HG02885 (cell line): Measurements from ENCODE around the gene UBXN7.
"Not testable (repeated sequence)": the region's sequence is repeated elsewhere in the genome, so short reads cannot be mapped to it uniquely, and the experiment has no call there.

ENCODE experiments used
- ATAC-seq: cut with Tn5 transposase; IDR thresholded peaks from one replicate; pipeline ENCODE4 v1.9.1; 2021; ENCODE audit warnings: mild to moderate bottlenecking; ENCODE audit not compliant: unreplicated experiment, poor library complexity

UBXN7 gene

DNA sequence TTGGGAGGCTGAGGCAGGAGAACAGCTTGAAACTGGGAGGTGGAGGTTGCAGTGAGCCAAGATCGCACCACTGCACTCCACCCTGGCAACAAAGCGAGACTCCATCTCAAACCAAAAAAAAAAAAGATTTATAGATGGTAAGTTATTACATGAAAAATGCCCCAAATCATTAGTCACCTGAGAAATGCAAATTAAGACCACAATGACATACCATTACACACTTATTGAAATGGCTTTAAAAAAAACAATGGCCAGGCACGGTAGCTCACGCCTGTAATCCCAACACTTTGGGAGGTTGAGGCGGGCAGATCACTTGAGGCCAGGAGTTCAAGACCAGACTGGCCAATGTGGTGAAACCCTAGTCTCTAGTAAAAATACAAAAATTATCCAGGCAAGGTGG, 10.6 kb downstream of the UBXN7 start:
- not testable (repeated sequence) for ATAC-seq

DNA sequence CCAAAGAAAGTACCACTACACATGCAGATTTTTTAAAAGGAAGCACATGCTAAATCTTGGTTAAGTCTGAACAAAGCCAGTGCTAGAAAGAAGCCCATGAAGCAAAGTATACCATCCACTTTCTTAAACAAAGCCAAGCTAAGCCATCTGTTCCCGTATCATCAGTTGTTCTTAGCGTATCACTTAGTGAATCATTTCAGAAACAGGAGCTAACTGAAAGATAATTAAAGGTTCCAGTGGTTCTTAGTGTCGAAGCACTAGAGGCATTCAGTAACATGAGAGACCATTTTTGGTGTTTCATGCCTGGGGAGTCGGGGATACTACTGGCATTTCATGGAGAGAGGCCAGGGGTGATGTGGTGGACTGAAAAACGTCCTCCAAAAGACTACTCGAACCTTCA, 12.8 kb downstream of the UBXN7 start:
- ATAC-seq, result no peak

DNA sequence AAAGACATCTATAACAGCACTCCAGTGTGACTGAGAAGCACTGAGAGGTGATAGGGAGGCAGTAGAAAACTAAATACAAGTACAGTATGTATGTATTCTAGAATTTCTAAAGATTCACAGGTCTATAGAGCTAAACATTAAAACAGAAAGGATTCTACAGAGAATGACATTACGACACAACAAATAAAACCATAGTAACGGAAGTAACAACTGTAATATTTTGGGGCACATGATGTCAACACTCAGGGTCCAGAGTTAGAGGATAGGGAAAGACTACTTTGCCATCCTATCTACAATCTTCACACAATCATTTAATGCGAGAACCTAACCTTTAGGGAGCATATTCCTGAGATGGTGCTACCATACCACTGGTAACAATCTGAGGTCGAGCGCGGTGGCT, 13.6 kb downstream of the UBXN7 start:
- ATAC-seq, result no peak

DNA sequence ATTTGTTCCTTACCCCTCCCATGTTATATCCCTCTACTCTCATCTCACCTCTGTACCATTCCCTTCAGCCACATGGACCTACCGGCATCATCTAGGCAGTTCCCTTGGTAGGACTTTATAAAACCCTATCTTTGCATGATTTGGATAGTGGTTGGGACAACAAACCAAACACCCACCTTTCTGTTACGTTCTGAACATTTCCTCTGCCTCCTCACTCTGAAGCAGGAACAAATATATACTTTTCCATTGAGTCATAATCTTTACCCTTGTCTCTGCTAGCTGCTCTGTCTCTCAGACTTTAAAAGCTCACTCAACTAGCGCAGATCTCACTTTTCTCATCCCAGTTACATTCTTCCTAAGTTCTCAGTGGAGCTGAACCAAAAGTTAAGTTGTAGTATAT, 17.8 kb downstream of the UBXN7 start:
- no peak for ATAC-seq

DNA sequence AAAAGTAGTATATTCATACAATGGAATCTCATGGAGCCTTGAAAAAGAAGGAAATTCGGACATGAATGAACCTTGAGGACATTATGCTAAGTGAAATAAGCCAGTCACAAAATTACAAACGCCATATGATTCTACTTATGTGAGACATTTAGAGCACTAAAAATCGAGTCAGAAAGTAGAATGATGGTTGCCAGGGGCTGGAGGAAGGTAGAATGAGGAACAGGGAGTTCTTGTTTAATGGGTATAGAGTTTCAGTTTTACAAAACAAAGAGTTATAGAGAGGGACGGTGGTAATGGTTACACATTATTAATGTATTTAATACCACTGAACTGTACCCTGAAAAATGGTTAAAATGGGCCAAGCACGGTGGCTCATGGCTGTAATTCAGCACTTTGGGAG, 19.5 kb downstream of the UBXN7 start:
- no peak for ATAC-seq

DNA sequence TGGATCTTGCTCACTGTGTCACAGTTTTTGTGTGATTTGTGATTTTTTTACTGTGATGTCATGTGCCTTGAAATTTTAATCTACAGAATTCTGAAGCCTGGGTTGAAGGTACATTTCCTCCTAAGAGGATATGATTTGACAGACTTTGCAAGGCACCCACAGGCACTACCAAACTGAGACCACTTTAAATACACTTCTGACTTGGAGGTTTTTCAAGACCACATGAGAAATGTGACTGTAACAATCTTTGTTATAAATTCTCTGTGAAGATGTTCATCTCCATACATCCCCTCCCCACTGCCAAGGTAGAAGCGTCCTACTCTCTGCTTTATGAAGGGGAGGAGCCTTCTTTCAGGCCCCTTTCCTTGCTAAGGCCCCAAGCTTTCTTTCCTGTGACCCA, 22.8 kb downstream of the UBXN7 start:
- ATAC-seq, result no peak

DNA sequence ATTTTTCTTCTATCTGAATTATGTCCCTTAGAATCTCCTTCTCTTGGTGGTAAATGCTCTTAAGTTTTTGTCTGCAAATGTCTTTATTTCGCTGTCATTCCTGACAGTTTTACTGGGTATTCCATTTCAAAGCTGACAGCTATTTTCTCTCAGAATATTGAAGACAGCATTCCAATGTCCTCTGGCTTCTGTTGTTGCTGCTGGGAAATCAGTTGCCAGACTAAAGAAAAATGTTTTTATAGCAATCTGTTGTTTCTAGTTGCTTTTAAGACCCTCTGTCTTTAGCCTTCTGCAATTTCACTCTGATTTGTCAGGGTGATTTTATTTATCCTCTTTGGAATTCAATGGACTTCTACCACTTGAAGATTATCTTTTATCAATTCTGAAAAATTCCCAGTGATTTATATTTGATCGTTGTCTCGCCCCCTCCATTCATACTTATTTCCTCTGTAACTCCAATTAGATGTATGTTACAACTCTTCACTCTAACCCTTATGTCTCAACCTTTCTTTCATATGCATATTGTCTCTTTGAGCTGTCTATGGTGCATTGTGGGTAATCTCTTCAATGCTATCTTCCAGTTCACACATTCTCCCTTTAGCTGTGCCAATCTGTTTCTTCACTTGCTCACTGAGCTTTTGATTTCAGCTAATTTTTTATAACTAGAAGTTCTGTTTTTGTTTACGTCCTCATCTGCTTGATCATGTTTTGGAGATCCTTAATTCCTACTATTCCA, 23.5 kb downstream of the UBXN7 start:
- ATAC-seq, result no peak

DNA sequence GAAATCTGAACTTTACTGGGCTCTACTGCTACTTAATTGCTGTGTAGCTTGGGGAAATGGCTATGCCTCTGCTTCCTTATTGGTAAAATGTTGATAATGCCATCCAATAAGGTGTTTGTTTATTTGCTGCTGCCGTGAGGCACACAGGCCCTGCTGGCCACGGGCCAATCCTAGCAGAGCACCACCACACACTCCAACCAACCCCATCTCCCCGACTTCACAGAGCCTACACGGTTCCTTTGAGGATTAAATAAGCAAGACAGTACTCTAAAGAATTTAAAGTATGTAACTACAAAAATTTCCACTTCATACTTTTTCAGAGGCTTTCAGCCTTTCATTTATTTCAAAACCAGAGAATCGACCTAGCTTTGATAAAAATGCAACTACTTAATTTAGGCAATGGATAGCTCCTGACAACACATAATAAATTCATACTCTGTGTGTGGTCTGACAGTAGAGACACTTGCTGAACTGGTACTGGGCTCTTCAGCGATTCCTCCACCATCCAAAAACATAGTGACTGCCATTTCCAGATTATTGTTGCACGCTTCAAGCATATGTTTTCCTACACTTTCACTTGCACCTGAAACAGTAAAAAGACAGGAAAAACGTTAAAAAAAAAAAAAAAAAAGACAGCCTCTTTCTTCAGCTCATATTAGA, 25.3 kb downstream of the UBXN7 start:
- no peak for ATAC-seq

DNA sequence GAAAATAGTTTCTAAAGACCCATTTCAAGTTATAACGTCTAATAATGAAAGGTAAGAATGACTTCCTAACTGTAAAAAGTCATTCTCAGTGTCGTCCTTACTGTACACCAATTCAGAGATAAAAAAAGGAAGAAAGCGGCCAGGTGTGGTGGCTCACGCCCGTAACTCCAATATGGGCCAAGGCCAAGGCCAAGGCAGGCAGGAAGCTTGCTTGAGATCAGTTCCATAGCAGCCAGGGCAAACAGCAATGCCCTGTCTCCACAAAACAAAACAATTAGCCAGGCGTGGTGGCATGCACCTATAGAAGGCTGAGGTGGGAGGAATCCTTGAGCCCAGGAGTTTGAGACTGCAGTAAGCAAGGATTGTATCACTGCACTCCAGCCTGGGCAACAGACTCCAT, 31.9 kb downstream of the UBXN7 start:
- ATAC-seq, result no peak

DNA sequence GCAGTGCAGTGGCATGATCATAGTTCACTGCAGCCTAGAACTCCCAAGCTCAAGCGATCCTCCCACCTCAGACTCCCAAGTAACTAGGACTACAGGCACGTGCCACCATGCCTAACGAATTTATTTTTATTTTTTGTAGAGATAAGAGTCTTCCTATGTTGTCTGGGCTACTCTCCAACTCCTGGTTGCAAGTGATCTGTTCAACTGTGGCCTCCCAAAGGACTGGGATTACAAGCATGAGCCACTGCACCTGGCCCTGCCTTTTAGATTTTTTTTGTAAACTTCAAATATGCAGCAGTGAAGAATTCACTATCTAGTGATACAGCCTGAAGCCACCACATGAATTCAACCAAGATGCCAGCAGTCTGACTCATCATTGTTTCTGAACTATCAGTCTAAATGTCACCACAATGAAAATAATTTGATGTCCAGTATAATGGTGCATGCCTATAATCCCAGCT, 32.7 kb downstream of the UBXN7 start:
- ATAC-seq, result no peak

DNA sequence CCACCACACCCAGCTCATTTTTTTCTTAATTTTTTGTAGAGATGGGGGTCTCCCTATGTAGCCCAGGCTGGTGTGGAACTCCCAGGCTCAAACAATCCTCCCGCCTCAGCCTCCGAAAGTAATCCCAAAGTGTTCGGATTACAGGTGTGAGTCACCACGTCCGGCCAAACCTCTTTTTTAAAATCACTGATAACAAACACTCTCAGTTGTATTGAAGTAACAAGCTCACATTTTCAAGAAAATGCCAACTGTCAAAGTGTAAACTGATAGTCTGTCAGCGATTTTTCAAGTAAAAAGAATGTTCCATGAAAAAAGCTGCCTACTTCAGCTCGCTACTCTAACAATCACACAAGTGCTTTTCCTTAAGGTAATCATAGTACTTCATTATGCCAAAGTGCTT, 33.4 kb downstream of the UBXN7 start:
- ATAC-seq, result no peak

DNA sequence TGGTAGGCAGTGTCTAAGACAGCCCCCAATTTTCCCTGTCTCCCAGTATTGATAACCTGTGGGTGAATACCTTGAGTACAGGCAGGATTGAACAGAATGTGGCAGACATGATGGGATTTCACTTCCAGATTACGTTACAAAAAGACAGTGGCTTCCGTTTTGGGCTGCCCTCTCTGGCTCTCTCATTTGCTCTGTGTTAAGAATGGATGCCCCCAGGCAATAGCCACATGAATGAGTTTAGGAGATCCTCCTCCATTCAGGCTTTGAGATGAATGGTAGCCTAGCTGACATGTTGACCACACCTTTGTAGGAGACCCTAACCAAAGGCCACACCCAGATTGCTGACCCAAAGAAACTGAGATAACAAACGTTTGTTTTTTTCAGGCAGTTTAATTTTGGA, 34.3 kb downstream of the UBXN7 start:
- ATAC-seq, result no peak

DNA sequence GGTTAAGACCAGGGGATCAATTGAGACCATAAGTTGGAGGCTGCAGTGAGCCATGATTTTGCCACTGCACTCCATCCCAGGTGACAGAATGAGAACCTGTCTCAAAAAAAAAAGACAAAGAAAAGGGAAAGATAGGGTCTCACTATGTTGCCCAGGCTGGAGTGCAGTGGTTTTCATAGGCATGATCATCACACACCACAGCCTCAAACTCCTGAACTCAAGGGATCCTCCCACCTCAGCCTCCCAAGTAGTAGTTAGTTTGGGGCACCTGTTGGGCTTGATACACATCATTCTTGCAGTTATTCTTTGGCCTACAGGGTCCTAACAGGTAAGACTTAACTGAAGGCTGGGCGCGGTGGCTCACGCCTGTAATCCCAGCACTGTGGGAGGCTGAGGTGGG, 42.1 kb downstream of the UBXN7 start:
- no peak for ATAC-seq

DNA sequence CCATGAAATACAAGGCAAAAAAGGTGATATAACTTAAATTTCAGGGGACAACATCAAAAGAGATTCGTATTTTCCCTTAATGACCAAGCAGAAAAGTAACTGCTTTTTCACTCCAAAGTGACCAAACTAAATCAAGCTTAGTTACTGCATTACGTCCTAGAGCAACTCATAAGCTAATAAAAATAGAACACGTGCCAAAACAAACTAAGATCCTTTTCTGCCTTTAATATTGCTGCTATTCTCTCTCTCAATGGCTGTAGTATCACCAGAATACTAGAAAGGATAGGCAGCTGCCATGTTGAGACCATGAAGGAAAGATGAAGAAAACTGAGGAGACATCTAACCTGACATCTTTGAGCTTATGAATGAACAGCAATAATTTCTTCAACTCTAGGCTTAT, 43.3 kb downstream of the UBXN7 start:
- no peak for ATAC-seq

DNA sequence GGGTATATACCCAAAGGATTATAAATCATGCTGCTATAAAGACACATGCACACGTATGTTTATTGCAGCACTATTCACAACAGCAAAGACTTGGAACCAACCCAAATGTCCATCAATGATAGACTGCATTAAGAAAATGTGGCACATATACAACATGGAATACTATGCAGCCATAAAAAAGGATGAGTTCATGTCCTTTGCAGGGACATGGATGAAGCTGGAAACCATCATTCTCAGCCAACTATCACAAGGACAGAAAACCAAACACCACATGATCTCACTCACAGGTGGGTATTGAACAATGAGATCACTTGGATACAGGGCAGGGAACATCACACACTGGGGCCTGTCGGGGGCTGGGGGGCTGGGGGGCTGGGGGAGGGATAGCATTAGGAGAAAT, 44.3 kb downstream of the UBXN7 start:
- ATAC-seq, result not testable (repeated sequence)

DNA sequence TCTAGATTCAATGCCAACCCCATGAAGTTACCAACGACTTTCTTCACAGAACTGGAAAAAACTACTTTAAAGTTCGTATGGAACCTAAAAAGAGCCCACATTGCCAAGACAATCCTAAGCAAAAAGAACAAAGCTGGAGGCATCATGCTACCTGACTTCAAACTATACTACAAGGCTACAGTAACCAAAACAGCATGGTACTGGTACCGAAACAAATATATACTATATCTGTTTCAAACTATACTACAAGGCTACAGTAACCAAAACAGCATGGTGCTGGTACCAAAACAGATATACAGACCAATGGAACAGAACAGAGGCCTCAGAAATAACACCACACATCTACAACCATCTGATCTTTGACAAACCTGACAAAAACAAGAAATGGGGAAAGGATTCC, 45.4 kb downstream of the UBXN7 start:
- not testable (repeated sequence) for ATAC-seq

DNA sequence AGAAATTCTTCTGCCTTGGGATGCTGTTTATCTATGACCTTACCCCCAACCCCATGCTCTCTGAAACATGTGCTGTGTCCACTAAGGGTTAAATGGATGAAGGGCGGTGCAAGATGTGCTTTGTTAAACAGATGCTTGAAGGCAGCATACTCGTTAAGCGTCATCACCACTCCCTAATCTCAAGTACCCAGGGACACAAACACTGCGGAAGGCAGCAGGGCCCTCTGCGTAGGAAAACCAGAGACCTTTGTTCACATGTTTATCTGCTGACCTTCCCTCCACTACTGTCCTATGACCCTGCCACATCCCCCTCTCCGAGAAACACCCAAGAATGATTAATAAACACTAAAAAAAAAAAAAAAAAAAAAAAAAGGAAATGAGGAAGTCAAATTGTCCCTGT, 46.2 kb downstream of the UBXN7 start:
- ATAC-seq, result not testable (repeated sequence)

DNA sequence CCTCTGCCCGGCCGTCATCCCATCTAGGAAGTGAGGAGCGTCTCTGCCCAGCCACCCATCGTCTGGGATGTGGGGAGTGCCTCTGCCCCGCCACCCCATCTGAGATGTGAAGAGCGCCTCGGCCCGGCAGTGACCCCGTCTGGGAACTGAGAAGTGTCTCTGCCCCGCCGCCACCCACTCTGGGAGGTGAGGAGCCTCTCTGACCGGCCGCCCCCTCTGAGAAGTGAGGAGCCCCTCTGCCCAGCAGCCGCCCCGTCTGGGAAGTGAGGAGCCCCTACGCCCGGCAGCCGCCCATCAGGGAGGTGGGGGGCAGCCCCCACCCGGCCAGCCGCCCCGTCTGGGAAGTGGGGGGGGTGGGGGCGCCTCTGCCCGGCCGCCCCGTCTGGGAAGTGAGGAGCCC, 46.8 kb downstream of the UBXN7 start:
- ATAC-seq, result not testable (repeated sequence)

DNA sequence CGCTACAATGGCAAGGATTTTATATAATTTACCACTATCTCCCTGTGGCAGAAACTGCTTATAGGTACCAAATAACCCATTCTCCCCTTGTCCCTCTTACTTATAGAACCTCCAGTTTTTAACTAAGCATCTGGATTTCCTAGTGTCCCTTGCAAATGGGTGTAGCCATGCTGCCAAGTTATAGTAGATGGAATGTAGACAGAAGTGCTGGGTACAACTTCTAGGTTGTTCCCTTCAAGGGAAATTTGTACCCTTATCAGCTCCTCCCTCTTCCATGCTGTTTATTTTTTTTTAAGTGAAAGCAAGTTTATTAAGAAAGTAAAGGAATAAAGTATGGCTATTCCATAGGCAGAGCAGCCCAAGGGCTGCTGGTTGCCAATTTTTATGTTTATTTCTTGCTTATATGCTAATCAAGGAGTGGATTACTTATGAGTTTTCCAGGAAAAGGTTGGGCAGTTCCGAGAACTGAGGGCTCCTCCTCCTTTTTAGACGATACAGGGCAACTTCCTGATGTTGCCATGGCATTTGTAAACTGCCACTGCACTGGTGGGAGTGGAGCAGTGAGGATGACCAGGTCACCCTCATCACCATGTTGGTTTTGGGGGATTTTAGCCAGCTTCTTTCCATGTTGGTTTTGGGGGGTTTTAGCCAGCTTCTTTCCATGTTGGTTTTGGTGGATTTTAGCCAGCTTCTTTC, 53.9 kb downstream of the UBXN7 start:
- ATAC-seq, result no peak

DNA sequence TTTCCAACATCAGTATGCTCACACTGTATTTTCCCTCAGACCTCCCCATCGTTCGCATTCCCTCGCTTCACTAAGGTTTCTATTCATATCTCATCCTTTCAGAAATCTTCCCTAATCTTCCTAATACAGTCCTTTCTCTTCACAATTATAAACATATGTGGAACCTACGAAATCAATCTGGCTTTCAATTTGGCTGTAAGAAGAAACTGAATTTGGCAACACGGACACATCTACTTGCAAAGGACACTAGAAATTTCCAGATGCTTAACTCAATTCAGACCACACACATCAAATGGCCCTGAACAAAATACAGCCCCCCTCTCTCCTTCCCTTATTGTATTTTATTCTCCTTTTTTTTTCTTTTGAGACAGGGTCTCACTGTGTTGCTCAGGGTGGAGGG, 54.9 kb downstream of the UBXN7 start:
- ATAC-seq, result no peak

DNA sequence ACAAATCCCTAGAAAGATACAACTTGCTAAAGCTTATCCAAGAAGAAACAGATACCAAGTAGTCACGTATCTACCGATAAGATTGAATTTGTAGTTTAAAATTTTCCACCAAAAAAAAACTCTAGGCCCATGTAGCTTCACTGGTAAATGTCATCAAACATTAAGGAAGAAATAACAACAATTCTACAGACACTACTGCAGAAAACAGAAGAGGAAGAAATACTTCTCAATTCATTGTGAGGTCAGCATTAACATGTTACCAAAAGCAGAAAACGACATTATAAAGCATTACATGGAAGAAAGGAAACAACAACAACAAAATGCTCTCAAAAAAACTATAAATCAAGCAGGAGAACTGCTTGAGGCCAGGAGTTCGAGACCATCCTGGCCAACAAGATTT, 66.5 kb downstream of the UBXN7 start:
- ATAC-seq, result no peak

DNA sequence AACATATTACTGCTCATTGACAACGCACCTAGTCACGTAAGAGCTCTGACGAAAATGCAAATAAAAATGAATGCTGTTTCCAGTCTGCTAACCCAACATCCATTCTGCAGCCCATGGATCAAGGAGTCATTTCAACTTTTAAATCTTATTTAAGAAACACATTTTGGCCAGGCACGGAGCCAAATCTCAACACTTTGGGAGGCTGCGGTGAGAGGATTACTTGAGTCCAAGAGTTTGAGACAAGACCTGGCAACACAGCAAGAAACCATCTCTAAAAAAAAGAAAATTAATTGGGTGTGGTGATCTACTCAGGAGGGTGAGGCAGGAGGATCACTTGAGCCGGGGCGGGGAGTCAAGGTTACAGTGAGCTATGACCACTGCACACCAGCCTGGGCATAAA, 71.6 kb downstream of the UBXN7 start:
- no peak for ATAC-seq
